NK-92 treated with Interleukin-12 subunit alpha and Interleukin-12 subunit beta, amount 100 ng/mL, for 24 hours (cell line): Measurements from ENCODE around the gene LARP4B.

Source experiments
- DNase-seq: peaks from one replicate; lab custom pipeline; 2025; lab: John Stamatoyannopoulos, UW

The LARP4B gene

GRCh38 chr10:866577-866941, 64.9 kb downstream of the LARP4B start:
- DNase-seq, result no peak

GRCh38 chr10:865924-866576, 65.5 kb downstream of the LARP4B start:
- no peak for DNase-seq

GRCh38 chr10:865257-865656, 66.2 kb downstream of the LARP4B start:
- no peak for DNase-seq

DNA sequence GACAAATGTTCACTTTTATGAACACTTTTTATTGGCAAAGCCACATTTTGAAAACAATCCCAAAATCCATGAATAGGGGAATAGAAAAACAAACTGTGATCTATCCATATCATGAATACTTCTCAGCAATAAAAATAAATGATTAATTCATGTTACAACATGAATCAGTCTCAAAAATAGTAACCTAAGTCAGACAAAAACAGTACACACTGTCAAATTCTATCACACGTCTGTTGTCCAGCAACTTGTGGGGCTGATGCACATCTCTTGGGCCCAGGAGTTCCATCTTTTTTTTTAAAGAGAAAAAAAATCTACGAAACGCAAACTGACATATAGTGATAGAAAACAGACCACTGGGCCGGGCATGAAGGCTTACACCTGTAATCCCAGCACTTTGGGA, 71.0 kb downstream of the LARP4B start:
- DNase-seq, result no peak

GRCh38 chr10:856416-857157, 74.9 kb downstream of the LARP4B start:
- no peak for DNase-seq

- no peak for DNase-seq
Measured at GRCh38 chr10:855671-856070, 75.8 kb downstream of the LARP4B start.

DNA sequence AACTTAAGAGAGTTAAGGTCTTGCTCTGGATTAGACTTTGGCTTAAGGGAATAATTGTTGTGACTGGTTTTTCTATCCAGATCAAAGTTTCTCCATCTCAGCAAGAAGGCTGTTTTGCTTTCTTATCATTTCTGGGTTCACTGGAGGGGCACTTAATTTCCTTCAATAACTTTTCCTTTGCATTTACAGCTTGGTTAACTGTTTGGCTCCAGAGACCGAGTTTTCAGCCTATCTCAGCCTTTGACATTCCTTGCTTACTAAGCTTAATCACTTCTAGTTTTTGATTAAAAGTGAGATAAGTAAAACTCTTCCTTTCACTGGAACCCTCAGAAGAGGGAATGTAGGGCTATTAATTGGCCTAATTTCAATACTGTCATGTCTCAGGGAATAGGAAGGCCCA, 76.4 kb downstream of the LARP4B start:
- DNase-seq, result no peak

- no peak for DNase-seq
Measured at GRCh38 chr10:853017-853416, 78.5 kb downstream of the LARP4B start.

DNA sequence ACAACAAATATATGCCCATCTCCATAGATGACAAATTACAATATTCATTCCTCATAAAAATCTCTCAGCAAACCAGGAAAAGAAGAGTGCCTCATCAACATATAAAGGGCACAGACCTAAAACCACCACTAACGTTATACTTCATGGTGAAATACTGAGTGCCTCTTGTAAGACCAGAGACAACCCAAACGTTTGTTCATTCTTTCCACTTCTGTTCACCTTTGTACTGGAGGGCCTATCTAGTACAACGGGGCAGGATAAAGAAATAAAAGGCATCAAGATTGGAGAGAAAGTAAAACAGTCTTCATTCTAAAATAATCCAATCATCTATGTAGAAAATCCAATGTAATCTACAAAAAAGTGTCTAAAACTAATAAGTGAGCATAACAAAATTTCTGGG, 79.1 kb downstream of the LARP4B start:
- no peak for DNase-seq

GRCh38 chr10:851901-852300, 79.6 kb downstream of the LARP4B start:
- no peak for DNase-seq

DNA sequence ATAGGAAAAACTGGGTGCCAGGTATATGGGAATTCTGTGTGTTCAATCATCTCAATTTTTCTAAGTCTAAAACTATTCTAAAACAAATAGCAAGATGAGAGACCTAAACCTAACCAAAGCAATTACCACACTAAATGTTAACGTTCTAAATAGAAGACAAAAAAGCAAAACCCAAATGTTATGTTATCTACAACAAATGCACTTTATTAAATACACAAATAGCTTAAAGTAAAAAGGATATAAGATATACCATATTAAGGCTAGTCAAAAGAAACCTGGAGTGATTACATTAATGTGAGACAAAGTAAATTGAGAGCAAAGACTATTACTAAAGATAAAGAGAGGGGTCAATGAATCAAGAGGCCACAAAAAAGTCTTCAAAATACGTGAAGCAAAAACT, 81.4 kb downstream of the LARP4B start:
- DNase-seq, result no peak

DNA sequence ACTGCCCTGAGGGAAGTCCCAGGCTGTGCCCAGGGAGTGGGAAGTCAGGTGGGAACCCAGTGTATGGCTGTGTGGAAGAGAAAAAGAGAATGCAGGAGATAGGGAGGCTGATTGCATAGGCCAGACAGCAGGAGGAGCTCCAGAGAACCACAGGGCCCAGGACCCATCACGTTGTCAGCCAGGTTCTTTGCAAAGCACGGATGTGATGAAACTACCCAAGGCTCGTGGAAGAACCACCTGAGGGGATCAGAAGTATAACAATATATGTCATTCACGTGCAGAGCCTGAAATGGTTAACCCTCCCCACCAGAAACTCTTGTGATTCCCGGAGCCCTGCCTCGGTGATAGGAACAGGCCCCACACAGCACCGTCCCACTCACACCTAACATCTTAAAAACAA, 83.6 kb downstream of the LARP4B start:
- no peak for DNase-seq

GRCh38 chr10:846126-846685, 85.3 kb downstream of the LARP4B start:
- DNase-seq, result no peak

- DNase-seq, result no peak
Measured at GRCh38 chr10:845526-845925, 86.0 kb downstream of the LARP4B start.

- no peak for DNase-seq
Measured at GRCh38 chr10:844552-844951, 87.0 kb downstream of the LARP4B start.

DNA sequence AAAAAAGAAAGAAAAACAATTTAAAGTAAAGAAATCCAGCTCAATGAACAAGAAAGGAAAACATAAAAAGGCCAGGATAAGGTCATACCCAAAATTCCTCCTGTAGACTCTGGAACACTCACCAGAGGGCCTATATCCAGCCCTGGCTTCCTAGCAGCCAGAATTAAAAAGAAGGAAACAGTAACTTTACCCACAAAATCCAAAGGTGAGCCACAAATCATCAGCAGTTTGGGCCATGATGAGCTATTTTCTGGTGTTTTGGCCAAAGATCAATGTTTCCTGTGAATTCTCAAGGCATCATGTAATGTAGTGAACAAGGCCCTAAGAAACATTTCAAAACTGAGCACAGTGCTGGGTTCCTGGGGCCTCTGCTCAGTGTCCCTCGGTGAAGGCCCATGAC, 87.8 kb downstream of the LARP4B start:
- DNase-seq, result no peak

DNA sequence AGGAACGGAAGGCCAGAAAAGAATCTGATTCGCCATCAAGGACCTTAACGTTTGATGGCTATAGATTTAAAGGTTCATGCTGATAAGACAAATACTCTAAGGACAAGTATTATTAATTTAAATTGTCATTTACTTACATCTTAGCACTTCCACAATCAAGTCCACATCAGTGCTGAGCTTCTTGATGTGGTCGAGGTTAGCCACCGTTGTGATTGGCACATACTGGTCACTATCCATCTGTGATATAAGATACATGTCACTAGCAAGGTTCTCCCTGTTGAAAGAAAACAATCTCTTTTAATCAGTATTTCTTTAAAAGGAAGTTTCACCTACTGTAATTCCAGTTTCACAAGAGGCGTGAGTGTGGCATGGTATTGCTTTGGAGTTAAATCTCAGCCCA, 88.7 kb downstream of the LARP4B start:
- DNase-seq, result no peak

DNA sequence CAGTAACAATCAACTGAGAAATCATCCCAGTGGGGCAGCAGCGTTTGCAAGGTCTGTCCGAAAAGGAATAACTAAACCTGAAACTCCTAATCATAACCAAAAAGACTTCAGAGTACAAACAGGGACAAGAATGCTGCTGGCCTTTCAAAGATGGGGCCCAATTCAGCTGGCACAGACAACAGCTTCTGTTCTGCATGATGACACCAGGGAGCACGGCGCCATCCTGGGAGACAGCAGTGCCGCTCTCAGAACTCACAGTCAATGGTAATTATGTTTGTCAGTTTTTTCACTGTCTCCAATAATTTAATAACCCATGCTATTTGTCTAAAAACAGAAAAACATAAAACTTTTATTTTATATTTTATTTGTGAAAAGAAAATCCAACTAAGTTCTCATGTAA, 90.0 kb downstream of the LARP4B start:
- DNase-seq, result no peak

DNA sequence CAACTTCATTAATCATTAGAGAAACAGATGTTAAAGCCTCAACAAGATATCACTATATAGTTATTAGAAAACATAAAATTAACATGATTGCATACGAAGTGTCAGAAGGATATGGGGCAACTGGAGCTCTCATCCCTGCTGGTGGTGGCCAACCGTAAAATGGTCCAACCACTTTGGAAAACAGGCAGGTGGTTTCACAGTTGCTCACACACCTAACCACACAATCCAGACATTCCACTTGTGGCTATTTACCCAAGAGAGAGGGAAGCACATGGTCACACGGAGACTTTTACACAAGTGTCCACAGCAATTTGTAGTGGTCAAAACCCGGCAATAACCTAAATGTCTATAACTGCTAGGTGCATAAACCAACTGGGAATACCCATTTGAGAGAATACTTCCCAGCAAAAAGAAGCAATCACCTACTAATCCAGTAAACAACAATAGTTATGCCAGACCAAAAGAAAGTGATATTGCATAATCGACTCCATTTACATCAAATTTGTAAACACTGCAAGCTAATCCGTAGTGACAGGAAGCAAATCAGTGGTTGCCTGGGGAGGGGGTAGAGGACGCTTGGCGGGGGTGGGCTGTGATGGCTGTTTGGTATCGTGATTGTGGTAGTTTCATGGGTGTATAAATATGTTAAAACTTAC, 91.8 kb downstream of the LARP4B start:
- DNase-seq, result no peak

DNA sequence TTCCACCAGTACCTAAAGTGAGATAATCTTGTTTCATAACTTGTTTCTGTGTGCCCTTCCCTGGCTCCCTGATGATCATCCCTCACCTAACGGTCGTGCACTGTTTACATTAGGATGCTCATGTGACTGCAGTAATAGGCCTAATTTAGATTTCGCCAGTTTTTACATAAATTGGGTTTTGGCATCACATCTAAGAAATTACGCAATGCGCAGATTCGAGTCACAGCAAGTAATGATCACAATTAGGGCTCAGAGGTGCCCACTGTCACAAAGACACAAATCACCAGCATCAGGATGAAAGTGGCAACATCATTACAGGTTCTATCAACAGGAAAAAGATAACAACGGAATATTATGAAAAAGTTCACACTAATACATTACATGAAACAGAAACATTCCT, 94.7 kb downstream of the LARP4B start:
- DNase-seq, result no peak

DNA sequence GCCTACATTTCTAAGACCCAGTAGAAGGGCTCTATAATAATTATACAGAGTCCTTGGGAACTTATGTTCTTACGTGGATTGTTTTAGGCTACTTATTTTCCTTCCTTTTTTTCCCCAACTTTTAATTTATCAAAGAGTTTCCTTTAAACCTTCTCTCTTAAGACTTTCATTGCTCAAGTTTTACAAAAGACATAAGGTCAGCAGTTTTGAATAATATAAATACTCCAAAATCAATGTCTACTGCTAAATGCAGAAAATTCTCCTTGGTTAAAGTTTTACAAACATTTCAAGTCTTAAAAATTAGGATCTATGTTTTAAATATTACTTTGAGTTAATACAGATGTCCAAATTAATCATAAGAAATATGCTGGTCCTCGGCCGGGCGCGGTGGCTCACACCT, 97.0 kb downstream of the LARP4B start:
- DNase-seq, result no peak

DNA sequence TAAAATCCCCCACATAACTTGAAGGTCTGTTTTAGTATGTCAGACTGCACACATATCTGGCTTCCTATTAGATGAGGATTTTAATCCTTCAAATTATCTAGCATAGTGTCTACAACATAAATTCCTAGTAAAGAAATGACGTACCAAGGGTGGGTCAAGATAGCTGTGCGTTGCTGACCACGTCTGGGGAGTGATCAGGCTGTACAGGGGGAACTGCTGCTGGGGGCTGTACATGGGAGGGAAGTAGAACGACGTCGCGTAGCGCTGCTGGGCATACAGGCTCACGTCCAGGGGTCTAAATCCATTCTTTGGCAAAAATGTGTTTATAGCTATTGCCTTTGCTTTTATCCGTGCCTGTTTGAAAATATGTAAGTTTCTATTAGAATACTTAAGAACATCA, 102.3 kb downstream of the LARP4B start:
- no peak for DNase-seq

GRCh38 chr10:828191-828590, 103.3 kb downstream of the LARP4B start:
- DNase-seq, result no peak
